Endothelial cell (in vitro differentiated cells): Measurements from ENCODE around the gene MAP2K3. TPM values are rescaled to one million over a fixed set of nuclear protein-coding genes. Genes with fewer than 3 reads are reported as not detected.

Source experiments
- DNase-seq: peaks from one replicate; pipeline ENCODE4 v3.0.0; 2021; ENCODE audit warnings: low spot score
- H3K27ac Mint-ChIP-seq: one replicate; pipeline ENCODE4 v1.8.0; 2021; ENCODE audit warnings: mixed read lengths, inconsistent platforms; ENCODE audit not compliant: unreplicated experiment
- H3K27me3 Mint-ChIP-seq: one replicate; pipeline ENCODE4 v1.8.0; 2021; ENCODE audit warnings: mild to moderate bottlenecking, moderate library complexity, mixed read lengths, inconsistent platforms; ENCODE audit not compliant: unreplicated experiment
- H3K36me3 Mint-ChIP-seq: one replicate; pipeline ENCODE4 v1.8.0; 2021; ENCODE audit warnings: mild to moderate bottlenecking, low read depth, mixed read lengths, inconsistent platforms; ENCODE audit not compliant: unreplicated experiment
- H3K4me1 Mint-ChIP-seq: one replicate; pipeline ENCODE4 v1.8.0; 2021; ENCODE audit warnings: mild to moderate bottlenecking, mixed read lengths, inconsistent platforms; ENCODE audit not compliant: unreplicated experiment
- H3K4me3 Mint-ChIP-seq: one replicate; pipeline ENCODE4 v1.8.0; 2021; ENCODE audit warnings: mild to moderate bottlenecking, mixed read lengths, inconsistent platforms; ENCODE audit not compliant: unreplicated experiment
- H3K9me3 Mint-ChIP-seq: one replicate; pipeline ENCODE4 v1.8.0; 2021; ENCODE audit warnings: mixed read lengths, inconsistent platforms; ENCODE audit not compliant: unreplicated experiment
- total RNA-seq: library from RNA; stranded (reverse); fragmentation: NEBNext Ultra II Directional; extraction: Animal tissue kit (Norgen Biotek cat#: 25700); gene quantifications from one replicate; pipeline ENCODE4 v1.2.1, GENCODE V29; 2021; ENCODE audit not compliant: unreplicated experiment
- TF ChIP-seq, protein P1 (sequence below): fragments of 200-600 bp; sonication (generic); IDR thresholded peaks from one replicate; pipeline ENCODE4 v1.5.0; 2021; ENCODE audit warnings: antibody characterized with exemption; ENCODE audit not compliant: unreplicated experiment

MAP2K3 gene
- total RNA-seq, 1 donor from 2014 or later = 65.8 TPM

DNA sequence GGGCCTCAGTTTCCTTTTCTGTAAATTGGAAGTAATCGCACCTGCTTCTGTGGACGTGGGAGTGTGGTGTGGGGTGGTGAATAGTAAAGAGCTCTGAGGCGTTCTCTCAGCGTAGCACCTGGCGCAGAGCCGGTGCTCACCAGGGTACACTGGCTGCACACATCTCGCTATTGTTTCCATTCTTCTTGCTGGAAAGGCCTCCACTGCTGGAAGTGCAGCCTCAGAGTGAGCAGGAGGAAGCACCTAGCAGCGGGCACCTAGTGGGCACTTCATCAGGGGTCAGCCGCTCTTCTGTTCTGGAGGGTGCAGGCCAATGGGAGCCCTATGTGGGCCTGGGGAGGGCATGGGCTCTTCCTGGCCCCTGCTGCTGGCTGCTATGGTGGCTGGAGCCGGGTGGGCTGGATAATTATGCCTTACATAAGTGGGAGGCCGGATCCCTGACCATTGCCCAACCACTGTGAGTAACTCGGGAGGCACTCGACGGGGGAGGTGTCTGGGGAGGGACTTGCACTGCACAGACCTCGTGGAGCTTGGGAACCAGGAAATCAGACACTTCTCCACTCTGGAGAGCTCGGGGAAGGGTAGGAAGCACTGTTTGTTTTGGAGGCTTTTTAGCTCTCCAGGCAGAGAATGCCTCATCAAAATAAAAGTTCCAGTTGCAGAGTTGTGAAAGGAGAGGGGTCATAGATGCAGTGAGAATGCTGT is 1.7 kb downstream of the MAP2K3 start:
- Mint-ChIP-seq H3K4me1 (peaks cover 34% of the 10 kb centered on the region), H3K9me3 (no peaks in the 10 kb centered on the region), H3K27me3 (peaks cover 21% of the 10 kb centered on the region), H3K27ac (peak overlapping the region; percentile 92), H3K4me3 (peak overlapping the region; percentile 97), H3K36me3 (peaks cover 10% of the 10 kb centered on the region)
- DNase-seq = peak; percentile 50
- TF ChIP-seq, protein P1, sequence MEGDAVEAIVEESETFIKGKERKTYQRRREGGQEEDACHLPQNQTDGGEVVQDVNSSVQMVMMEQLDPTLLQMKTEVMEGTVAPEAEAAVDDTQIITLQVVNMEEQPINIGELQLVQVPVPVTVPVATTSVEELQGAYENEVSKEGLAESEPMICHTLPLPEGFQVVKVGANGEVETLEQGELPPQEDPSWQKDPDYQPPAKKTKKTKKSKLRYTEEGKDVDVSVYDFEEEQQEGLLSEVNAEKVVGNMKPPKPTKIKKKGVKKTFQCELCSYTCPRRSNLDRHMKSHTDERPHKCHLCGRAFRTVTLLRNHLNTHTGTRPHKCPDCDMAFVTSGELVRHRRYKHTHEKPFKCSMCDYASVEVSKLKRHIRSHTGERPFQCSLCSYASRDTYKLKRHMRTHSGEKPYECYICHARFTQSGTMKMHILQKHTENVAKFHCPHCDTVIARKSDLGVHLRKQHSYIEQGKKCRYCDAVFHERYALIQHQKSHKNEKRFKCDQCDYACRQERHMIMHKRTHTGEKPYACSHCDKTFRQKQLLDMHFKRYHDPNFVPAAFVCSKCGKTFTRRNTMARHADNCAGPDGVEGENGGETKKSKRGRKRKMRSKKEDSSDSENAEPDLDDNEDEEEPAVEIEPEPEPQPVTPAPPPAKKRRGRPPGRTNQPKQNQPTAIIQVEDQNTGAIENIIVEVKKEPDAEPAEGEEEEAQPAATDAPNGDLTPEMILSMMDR = no peak

DNA sequence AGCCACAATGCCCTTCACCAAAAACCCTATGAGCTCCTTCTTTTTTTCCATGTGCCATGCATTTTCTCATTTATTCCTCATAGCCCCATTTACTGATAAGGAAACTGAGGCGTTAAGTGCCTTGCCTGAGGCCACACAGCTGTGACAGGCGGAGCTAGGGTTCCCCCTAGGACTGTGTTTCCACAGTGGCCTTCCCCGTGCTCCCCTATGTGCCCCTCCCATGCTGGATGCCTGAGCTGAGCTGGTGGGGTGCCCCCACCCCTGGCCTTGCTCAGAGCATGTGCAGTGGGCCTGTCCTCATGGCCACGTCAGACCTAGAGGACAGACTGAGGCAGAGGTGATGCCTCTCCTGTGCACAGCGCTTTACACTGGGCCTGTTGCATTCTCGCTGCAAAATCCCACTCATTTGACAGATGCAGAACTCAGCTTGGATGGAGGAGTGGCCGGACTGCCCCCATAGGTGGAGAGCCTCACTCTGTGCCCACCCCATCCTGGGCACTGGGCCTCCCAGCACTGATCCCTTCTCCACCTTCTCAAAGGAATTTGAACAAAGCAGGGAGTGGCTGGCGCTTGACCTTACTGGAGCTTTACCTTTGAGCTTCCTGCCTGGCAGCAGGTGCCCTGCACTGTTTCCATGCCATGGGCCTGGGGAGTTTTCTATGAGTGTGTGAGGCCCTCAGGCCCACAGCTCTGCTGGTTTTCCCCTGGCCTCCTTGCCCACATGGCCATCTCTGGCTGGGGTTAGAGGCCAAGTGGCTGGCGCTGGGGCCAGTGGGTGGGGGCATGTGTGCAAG is 2.6 kb downstream of the MAP2K3 start:
- TF ChIP-seq, protein P1 = no peak
- no peak for DNase-seq
- Mint-ChIP-seq H3K27me3 (peaks cover 21% of the 10 kb centered on the region), H3K9me3 (no peaks in the 10 kb centered on the region), H3K27ac (peak overlapping the region; percentile 92), H3K4me3 (peak overlapping the region; percentile 97), H3K4me1 (peaks cover 39% of the 10 kb centered on the region), H3K36me3 (peaks cover 16% of the 10 kb centered on the region)

DNA sequence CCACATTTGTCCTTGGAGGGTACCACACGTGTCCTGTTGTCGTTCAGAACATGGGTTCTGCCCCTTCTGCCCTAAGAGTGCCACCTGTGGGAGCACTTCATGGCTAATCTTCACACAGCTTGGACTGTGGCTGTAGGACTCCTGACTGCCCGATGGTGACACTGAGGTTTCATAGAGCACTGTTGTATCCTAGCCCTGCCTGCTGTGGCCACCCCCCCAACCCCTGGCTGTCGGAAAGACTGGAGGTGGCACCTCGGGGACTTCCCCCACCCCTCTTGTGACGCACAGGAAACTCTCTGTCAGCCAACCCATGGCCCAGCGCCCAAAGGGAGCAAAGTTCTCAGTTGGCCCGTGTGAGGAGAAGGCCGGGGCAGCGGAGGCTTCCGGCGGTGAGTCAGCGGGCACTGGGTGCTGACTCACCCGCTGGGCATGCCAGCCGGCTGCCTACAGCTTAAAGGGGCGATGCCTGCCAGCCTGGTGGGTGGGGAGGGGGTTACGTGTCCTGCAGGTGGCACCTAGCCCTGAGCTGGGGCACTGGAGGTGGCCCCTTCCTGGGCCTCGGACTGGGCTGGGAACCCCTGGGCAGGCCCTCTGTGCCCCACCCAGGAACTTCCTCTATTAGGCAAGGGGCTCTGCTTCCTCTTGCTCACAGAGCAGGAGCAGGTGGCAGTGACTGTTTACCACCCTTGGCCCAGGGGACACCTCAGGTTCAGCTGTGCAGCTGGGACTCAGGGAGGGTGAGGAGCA is 3.4 kb downstream of the MAP2K3 start:
- no peak for DNase-seq
- Mint-ChIP-seq H3K4me1 (peaks cover 41% of the 10 kb centered on the region), H3K36me3 (peaks cover 23% of the 10 kb centered on the region), H3K9me3 (peaks cover 3% of the 10 kb centered on the region), H3K27me3 (peaks cover 21% of the 10 kb centered on the region), H3K27ac (no peak overlapping the region), H3K4me3 (no peak overlapping the region)
- TF ChIP-seq, protein P1 = no peak

DNA sequence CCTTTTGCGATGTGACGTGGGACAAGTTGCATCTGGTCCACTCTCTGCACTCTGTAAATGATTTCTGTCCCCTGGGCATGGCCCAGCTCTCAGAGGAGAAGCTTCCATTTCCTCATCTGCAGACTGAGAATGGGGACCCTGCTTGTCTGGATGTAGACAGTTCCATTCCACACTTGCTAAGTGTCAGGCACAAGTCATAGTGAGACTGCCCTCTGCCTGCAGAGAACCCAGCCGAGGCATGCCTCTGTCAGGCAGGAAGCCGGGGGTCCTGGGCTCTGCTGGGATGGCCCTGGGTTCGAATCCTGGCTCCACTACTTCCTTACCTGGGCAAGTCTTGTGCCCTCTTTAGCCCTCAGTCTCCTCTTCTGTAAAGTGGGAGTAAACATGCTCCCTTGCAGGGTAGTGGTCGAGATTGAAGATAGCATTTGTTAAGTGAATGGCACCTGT is 4.1 kb downstream of the MAP2K3 start:
- H3K4me1 Mint-ChIP-seq = peaks cover 41% of the 10 kb centered on the region
- no peak overlapping the region for H3K27ac Mint-ChIP-seq
- H3K9me3 Mint-ChIP-seq = peaks cover 4% of the 10 kb centered on the region
- TF ChIP-seq, protein P1 = no peak
- H3K36me3 Mint-ChIP-seq = peaks cover 24% of the 10 kb centered on the region
- no peak for DNase-seq
- H3K27me3 Mint-ChIP-seq = peaks cover 16% of the 10 kb centered on the region
- no peak overlapping the region for H3K4me3 Mint-ChIP-seq
